GM21526 (cell line): ENCODE measurements around the gene NCOA5.

ENCODE experiments used
- ATAC-seq: cut with Tn5 transposase; IDR thresholded peaks from one replicate; pipeline ENCODE4 v1.9.1; 2021; ENCODE audit warnings: moderate library complexity; ENCODE audit not compliant: unreplicated experiment, low FRiP score

NCOA5 gene

GRCh38 chr20:46022411-46023147, 67.2 kb downstream of the NCOA5 start:
- ATAC-seq, result no peak

- ATAC-seq, result no peak
Measured at GRCh38 chr20:46021361-46022359, 68.1 kb downstream of the NCOA5 start.

GRCh38 chr20:46020555-46020954, 69.2 kb downstream of the NCOA5 start:
- ATAC-seq, result no peak

GRCh38 chr20:46018611-46019010, 71.2 kb downstream of the NCOA5 start:
- no peak for ATAC-seq

- ATAC-seq, result no peak
Measured at GRCh38 chr20:46018112-46018511, 71.7 kb downstream of the NCOA5 start.

GRCh38 chr20:46017272-46017671, 72.5 kb downstream of the NCOA5 start:
- ATAC-seq, result no peak

GRCh38 chr20:46014517-46015396, 75.0 kb downstream of the NCOA5 start:
- ATAC-seq, result no peak

GRCh38 chr20:46013829-46014516, 75.8 kb downstream of the NCOA5 start:
- no peak for ATAC-seq

- ATAC-seq, result no peak
Measured at GRCh38 chr20:46013322-46013828, 76.4 kb downstream of the NCOA5 start.

GRCh38 chr20:46012921-46013320, 76.8 kb downstream of the NCOA5 start:
- no peak for ATAC-seq

GRCh38 chr20:46011631-46012482, 77.9 kb downstream of the NCOA5 start:
- no peak for ATAC-seq
